Sigmoid colon (tissue), 7 donors: ENCODE data around the gene PPP4R1. TPM values are rescaled to one million over a fixed set of nuclear protein-coding genes. Genes with fewer than 3 reads are reported as not detected.

Experiments
- DNase-seq: peaks from one replicate; pipeline ENCODE4 v3.0.0-alpha.2; 2019
- H3K27ac ChIP-seq, 4 donors: fragments of 200-600 bp; sonication (generic); one replicate each; pipeline ENCODE4 v1.5.1; 2016 to 2019; ENCODE audit warnings: mild to moderate bottlenecking in 1 of 4
- H3K27me3 ChIP-seq, 3 donors: fragments of 200-600 bp; sonication (generic); one replicate each; pipeline ENCODE4 v1.5.1; 2019; ENCODE audit warnings: mild to moderate bottlenecking in 1 of 3
- H3K36me3 ChIP-seq, 4 donors: fragments of 200-600 bp; sonication (generic); one replicate each; pipeline ENCODE4 v1.5.1; 2016 to 2019
- H3K4me1 ChIP-seq, 4 donors: fragments of 200-600 bp; sonication (generic); one replicate each; pipeline ENCODE4 v1.5.1; 2017 to 2019
- H3K4me3 ChIP-seq, 4 donors: fragments of 200-600 bp; sonication (generic); one replicate each; pipeline ENCODE4 v1.5.1; 2017 to 2019; ENCODE audit warnings: mild to moderate bottlenecking in 2 of 4, moderate library complexity in 1 of 4
- H3K9me3 ChIP-seq, 4 donors: fragments of 200-600 bp in 3 of 4; sonication (generic) in 3 of 4; one replicate each; pipeline versions ENCODE4 v1.5.1 to v1.6.1; 2013 to 2019
- CTCF ChIP-seq, 4 experiments: fragments of 450-650 bp in 3 of 4; fragments of 200-600 bp in 1 of 4; IDR thresholded peaks; one replicate each; pipeline ENCODE4 v1.5.1; 2016 to 2019; ENCODE audit warnings: antibody characterized with exemption in 4 of 4, mild to moderate bottlenecking in 3 of 4, moderate library complexity in 2 of 4
- EP300 ChIP-seq, 4 donors: sonication (generic); formaldehyde crosslinking; IDR thresholded peaks; one replicate each; pipeline ENCODE4 v1.6.1; 2017; ENCODE audit warnings: antibody characterized with exemption in 4 of 4
- POLR2A ChIP-seq, 2 donors: fragments of 450-650 bp; IDR thresholded peaks; one replicate each; pipeline ENCODE4 v1.6.1; 2016; ENCODE audit warnings: antibody characterized with exemption in 2 of 2, mild to moderate bottlenecking in 2 of 2, moderate library complexity in 2 of 2
- POLR2AphosphoS5 ChIP-seq, 4 donors: sonication (generic); formaldehyde crosslinking; IDR thresholded peaks; one replicate each; pipeline ENCODE4 v1.6.1; 2017; ENCODE audit warnings: antibody characterized with exemption in 4 of 4
- WGBS, 2 donors: extraction: QIAGEN DNeasy Blood & Tissue Kit; methylation state at CpG; one replicate each; pipeline ENCODE4 v1.1.7; 2013; 5-methylcytosine and 5-hydroxymethylcytosine counted together
- intact Hi-C: fragments of 100-400 bp; cut with DNase I; formaldehyde crosslinking; loops from one replicate; pipeline ENCODE4 v1.15.1; 2023
- polyA plus RNA-seq, 3 donors: library from polyadenylated mRNA; stranded (reverse); fragments of 200-250 nt; gene quantifications; one replicate each; pipeline ENCODE4 v1.2.3, GENCODE V29; 2013
- total RNA-seq, 4 donors: library from RNA; depleted of rRNA; stranded (reverse); fragments of >200 nt; gene quantifications; one replicate each; pipeline ENCODE4 v1.1.0, GENCODE V29; 2016
- donor health status: healthy with polysubstance abuse.
- donor health status: Bipolar disorder and iron deficiency.
- donor health status: healthy.

PPP4R1 gene
- total and polyA plus RNA-seq, 7 donors: 29.4 to 163 (median 126) TPM

DNA sequence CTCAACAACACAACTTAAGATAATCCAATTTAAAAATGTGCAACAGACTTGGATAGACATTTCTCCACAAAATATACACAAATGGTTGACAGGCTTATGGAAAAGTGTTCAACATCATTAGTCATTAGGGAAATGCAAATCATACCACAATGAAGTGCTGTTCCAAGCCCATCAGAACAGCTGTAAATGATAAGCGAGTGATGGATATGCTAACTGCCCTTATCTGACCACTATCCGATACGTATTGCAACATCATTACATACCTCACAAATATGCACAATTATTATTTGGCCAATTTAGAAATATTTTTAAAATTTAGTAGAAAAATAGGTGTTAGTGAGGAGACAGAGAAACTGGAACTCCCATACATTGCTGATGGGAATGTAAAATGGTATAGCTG is 62.2 kb downstream of the PPP4R1 start:
- H3K27me3 ChIP-seq: no peaks in the 10 kb centered on the region
- H3K4me3 ChIP-seq: no peak overlapping the region
- peaks cover 14 to 96% (median 40%) of the 10 kb centered on the region in 4 donors for H3K36me3 ChIP-seq
- intact Hi-C loops: no loop called here
- DNase-seq: no peak
- 96 to 97% methylated on average over 3 of the region's 3 CpGs for WGBS, 2 donors
- H3K27ac ChIP-seq: no peak overlapping the region
- peaks cover 0 to 15% (median 4%) of the 10 kb centered on the region in 4 donors for H3K4me1 ChIP-seq
- TF ChIP-seq CTCF (IDR thresholded peaks at IDR 0.05): no peak
- no peak for TF ChIP-seq EP300 (IDR thresholded peaks at IDR 0.05)
- no peak for TF ChIP-seq POLR2AphosphoS5 (IDR thresholded peaks at IDR 0.05)
- TF ChIP-seq POLR2A (IDR thresholded peaks at IDR 0.05): no peak
- H3K9me3 ChIP-seq: peaks cover 0 to 4% (median 0%) of the 10 kb centered on the region in 4 donors

DNA sequence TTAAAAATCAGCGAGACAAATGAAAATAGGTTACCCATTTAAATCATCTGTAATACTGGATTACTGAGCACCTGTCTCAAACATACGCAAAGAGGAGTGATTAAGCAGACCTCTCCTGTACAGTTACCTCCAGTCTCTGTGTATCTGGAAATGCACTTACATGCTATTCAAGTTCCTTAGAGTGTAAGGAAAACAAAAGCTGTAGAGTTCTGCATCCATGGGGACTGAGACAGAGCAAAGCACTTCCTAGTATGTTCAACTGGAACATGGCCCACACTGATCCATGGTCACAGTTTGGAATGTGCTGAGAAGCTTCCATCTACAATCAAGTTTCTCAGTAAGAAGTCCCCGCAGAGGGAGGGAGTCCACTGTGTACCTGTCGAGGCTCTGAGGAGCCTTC is 63.9 kb downstream of the PPP4R1 start:
- no peak overlapping the region for H3K4me3 ChIP-seq
- WGBS, 2 donors: 94% methylated on average over 4 of the region's 4 CpGs
- no peaks in the 10 kb centered on the region for H3K27me3 ChIP-seq
- peaks cover 0 to 4% (median 0%) of the 10 kb centered on the region in 4 donors for H3K9me3 ChIP-seq
- TF ChIP-seq POLR2A (IDR thresholded peaks at IDR 0.05) (no peak), EP300 (IDR thresholded peaks at IDR 0.05) (no peak), CTCF (IDR thresholded peaks at IDR 0.05) (no peak)
- intact Hi-C loops: no loop called here
- no peak overlapping the region for H3K27ac ChIP-seq
- H3K36me3 ChIP-seq: peaks cover 14 to 95% (median 38%) of the 10 kb centered on the region in 4 donors
- H3K4me1 ChIP-seq: peaks cover 0 to 26% (median 9%) of the 10 kb centered on the region in 4 donors
- DNase-seq: no peak

DNA sequence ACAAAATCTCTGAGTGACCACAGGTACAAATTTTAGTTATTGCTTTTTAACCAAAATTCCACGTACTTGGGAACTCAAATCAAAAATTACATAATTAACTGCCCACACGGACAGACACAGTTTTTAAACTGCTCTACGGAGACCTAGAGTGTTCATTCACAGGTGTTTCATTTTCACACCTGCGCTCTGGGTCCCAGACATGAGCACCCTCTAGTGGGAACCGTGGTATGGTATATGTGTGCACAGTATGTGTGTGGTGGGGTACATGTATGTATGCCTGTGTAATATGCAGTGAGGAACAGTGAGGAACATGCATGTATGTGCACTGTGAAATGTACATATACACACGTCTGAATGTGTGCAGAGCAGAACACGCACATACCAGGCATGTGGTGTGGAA is 65.0 kb downstream of the PPP4R1 start:
- H3K4me3 ChIP-seq: no peak overlapping the region
- H3K27me3 ChIP-seq: no peaks in the 10 kb centered on the region
- TF ChIP-seq POLR2A (IDR thresholded peaks at IDR 0.05) (no peak), POLR2AphosphoS5 (IDR thresholded peaks at IDR 0.05) (no peak), EP300 (IDR thresholded peaks at IDR 0.05) (no peak), CTCF (IDR thresholded peaks at IDR 0.05) (no peak)
- 86 to 89% methylated on average over 7 of the region's 7 CpGs for WGBS, 2 donors
- peaks cover 0 to 4% (median 0%) of the 10 kb centered on the region in 4 donors for H3K9me3 ChIP-seq
- intact Hi-C loops: no loop called here
- no peak overlapping the region for H3K27ac ChIP-seq
- DNase-seq: no peak
- peaks cover 8 to 93% (median 38%) of the 10 kb centered on the region in 4 donors for H3K36me3 ChIP-seq
- H3K4me1 ChIP-seq: peaks cover 0 to 26% (median 9%) of the 10 kb centered on the region in 4 donors

GRCh38 chr18:9547782-9548181 is 66.6 kb downstream of the PPP4R1 start:
- intact Hi-C loops: no loop called here
- DNase-seq: no peak
- Histone ChIP-seq H3K27ac (no peak overlapping the region), H3K4me1 (peaks cover 0 to 26% (median 9%) of the 10 kb centered on the region in 4 donors), H3K9me3 (peaks cover 0 to 3% (median 0%) of the 10 kb centered on the region in 4 donors), H3K4me3 (no peak overlapping the region), H3K36me3 (peaks cover 8 to 79% (median 32%) of the 10 kb centered on the region in 4 donors), H3K27me3 (no peaks in the 10 kb centered on the region)
- TF ChIP-seq EP300 (IDR thresholded peaks at IDR 0.05): no peak
- no peak for TF ChIP-seq CTCF (IDR thresholded peaks at IDR 0.05)
- TF ChIP-seq POLR2A (IDR thresholded peaks at IDR 0.05): no peak
- no peak for TF ChIP-seq POLR2AphosphoS5 (IDR thresholded peaks at IDR 0.05)
- 92 to 93% methylated on average over 7 of the region's 7 CpGs for WGBS, 2 donors

GRCh38 chr18:9546468-9546867 is 67.9 kb downstream of the PPP4R1 start:
- TF ChIP-seq EP300 (IDR thresholded peaks at IDR 0.05): no peak
- TF ChIP-seq CTCF (IDR thresholded peaks at IDR 0.05): no peak
- 86 to 92% methylated on average over 6 of the region's 6 CpGs for WGBS, 2 donors
- peaks cover 8 to 66% (median 27%) of the 10 kb centered on the region in 4 donors for H3K36me3 ChIP-seq

More at GRCh38 chr18:9546468-9546867, 67.9 kb downstream of the PPP4R1 start:
- DNase-seq: no peak
- H3K9me3 ChIP-seq: no peaks in the 10 kb centered on the region
- H3K4me1 ChIP-seq: peaks cover 0 to 26% (median 9%) of the 10 kb centered on the region in 4 donors
- H3K27me3 ChIP-seq: no peaks in the 10 kb centered on the region
- no peak overlapping the region for H3K4me3 ChIP-seq
- peak overlapping the region in 1 of 4 donors; percentile 2 for H3K27ac ChIP-seq
- intact Hi-C loops: no loop called here
